Effector CD8-positive, alpha-beta T cell (primary cell): Measurements from ENCODE around the gene RNF182.
"Not testable (repeated sequence)": the region's sequence is repeated elsewhere in the genome, so short reads cannot be mapped to it uniquely, and the experiment has no call there.

Experiments used
- DNase-seq: peaks from one replicate; lab custom pipeline; 2025; lab: John Stamatoyannopoulos, UW

The RNF182 gene

DNA sequence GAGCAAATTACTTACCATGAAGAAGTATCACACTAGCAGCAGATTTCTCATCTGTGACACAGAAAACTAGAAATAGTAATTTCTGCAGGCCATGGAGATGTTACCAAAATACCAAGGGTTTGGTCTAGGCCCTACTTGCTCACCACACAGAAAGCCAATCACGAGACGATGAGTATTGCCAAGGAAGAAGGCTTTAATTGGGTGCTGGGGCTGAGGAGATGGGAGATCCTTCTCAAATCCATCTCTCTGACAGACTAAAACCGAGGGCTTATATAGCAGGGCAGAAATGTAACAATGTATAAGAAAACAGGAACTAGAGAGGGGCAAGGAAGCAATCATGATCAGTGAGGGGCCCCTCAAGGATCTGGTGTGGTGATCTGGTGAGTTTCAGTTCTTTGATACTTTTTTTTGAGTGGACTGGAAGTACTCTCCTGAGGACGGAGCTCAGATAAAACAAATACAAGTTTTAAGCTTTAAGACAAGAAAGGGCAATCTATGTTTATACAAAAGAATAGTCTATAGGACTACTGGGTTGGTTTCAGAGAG, 40.9 kb downstream of the RNF182 start:
- no peak for DNase-seq

DNA sequence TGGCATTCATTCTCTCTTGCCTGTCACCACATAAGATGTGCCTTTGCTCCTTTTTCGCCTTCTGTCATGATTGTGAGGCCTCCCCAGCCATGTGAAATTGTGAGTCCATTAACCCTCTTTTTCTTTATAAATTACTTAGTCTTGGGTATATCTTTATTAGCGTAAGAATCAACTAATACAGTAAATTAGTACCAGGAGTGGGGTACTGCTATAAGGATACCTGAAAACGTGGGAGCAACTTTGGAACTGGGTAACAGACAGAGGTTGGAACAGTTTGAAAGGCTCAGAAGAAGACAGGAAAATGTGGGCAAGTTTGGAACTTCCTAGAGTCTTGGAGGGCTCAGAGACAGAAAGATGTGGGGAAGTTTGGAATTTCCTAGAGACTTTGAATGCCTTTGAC, 46.6 kb downstream of the RNF182 start:
- DNase-seq, result no peak

DNA sequence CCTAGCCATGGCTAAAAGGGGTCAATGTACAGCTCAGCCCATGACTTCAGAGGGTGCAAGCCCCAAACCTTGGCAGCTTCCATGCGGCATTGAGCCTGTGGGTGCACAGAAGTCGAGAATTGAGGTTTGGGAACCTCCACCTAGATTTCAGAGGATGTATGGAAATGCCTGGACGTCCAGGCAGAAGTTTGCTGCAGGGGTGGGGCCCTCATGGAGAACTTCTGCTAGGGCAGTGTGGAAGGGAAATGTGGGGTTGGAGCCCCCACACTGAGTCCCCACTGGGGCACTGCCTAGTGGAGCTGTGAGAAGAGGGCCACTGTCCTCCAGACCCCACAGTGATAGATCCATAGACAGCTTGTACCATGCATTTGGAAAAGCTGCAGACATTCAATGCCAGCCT, 47.9 kb downstream of the RNF182 start:
- DNase-seq, result not testable (repeated sequence)

DNA sequence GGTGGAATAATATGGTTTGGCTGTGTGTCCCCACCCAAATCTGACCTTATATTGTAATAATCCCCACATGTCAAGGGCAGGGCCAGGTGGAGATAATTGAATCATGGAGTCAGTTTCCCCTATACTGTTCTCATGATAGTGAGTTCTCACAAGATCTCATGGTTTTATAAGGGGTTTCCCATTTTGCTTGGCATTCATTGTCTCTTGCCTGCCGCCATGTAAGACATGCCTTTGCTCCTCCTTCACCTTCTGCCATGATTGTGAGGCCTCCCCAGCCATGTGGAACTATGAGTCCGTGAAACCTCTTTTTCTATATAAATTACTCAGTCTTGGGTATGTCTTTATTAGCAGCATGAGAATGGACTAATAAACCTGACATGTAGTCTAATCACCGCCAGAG, 48.7 kb downstream of the RNF182 start:
- DNase-seq, result not testable (repeated sequence)

DNA sequence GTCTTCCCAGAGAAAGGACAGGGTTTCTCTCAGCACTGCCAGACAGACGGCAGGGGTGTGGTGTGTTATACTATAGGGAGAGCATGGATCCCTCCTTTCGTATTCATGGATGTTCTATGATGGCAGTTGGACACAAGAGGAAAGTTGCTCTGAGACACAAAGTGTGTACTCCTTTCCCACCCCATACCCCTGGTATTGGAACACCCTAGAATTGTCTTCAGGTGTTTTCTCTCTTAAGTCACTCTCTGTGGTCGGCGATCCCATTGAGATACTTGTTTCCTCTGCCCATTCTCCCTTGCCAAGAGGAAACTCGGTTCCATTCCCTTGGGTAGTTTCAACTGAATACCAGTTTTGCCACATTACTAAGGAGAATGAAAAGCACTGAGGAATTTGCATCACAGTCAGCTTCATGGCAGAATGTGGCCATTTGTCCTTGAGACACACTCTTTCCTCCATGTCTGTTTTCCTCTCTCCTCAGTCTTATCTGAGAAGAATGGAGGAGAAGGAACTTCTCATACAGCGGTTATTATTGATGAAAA, 53.4 kb downstream of the RNF182 start:
- no peak for DNase-seq

DNA sequence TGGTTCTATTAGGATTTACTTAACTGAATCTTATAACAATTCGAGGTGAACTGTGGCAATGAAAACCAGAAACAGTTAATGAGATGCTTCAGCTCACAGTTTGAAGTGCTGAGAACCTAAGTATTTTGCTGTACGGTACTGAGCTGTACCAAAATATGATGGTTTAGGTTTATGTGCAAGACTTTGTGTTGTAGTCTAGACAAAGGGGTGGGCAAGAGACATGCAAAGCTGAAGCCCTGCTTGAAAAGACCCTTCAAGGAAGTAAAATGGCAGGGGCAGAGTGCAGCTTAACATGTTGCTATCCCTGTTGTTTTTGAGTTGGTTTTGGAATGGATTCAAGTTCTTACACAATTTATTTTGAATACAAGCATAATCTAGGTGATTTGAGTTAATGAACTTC, 54.0 kb downstream of the RNF182 start:
- no peak for DNase-seq

DNA sequence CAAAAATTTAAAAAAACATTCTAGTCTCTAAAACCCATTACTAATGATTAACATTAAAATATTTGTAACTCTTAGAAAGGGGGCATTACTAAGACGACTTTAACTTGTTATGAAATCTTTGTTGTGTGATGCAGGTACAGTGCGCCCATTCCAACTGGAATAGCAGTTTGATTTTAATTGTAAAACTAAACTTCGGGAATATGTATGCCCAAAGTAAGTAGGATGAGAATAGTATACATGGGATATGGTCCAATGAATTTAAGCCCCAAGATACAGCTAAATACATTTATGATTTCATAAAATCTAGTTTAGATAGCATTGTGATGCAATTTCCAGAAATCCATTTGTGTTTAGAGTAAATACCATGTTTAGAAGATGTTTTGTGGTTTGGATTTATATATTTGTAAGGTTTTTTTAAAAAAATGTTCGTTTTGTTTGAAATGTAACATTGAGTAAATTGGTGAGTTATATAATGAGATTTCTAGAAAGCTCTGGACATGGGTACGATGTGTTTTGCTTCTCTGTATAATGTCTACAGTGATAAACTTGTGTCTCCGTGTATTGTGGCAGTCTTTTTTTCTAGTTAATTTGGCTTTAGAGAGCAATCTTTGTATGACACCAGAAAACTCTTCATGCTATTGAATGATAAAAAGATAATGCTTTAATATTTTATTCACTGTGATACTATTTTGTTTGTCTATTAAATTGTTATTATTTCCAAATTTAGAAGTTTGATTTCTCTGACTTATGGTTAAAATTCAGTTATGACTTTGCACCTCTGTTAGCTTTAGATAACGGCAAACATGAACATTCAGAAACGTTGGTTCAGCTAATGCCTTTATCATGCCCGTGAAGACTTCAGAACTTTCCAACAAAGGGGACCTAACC, 54.8 kb downstream of the RNF182 start:
- DNase-seq, result no peak

DNA sequence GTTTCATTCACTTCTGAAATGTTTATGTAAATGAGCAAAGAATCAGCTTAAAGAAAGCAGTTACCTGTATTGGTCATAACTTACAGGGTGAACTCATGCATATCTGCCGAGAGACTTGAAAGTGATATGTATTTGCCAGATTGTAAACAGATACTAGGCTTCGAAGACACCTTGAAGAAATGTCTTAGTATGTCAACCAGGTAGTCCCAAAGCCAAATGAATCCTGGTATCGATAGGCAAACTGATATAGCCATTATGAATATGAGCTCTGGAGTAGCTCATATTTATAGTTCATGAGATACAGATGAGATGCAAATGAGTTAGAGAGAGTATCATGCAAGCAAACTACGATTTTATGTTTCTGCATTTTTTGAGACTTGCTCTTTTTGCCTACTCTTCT, 55.8 kb downstream of the RNF182 start:
- DNase-seq, result no peak

DNA sequence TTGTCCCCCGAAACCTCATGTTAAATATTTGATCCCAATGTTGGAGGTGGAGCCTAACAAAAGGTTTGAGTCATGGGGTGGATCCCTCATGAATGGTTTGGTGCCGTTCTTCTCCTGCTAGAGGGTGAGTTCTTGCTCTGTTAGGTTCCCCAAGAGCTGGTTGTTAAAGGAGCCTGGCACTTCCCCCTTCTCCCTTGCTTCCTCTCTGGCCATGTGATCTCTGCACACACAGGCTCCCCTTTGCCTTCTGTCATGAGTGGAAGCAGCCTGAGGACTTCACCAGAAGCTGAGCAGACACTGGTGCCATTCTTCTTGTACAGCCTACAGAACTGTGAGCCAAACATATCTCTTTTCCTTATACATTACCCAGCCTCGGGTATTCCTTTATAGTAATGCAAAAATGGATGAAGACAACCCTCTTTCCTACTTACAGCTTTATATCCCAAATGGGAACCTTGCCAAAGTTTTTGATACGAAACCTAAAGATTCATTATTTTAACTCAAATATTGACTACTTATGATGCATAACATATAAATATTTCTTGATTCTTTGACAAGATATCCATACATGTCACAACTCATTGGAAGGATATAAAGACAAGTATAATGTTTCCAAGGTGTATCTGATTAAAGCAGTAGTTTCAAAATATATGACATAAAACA, 61.0 kb downstream of the RNF182 start:
- DNase-seq, result no peak

DNA sequence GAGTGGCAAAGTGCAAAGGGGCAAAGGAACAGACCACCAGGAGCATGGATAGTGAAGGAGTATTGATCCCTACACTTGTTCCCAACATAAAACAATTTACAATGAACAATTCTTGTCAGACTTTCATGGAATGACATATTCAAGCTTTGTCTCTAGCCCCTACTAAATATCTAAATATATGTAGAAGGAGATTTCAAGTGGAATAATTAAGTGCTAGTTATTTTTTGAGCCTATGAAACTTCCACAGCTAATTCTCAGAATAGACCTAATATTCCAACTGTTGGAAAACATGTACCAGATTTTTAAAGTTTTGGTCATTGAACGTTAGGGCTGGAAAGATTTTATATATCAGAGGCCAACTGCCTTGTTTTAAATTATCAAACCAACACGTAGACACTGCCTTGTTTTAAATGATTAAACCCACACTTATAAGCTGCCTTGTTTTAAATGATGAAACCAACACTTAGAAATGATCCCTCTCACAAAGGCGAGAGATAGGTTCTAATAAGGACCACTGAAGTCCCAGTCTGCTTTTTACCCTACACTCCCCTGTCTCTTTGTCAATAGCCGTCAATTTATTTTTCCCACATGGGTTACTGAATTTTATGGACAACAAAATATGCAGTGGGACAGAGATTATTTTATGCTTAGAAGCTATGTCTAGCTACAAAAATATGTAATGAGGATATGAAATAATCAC, 62.1 kb downstream of the RNF182 start:
- no peak for DNase-seq

DNA sequence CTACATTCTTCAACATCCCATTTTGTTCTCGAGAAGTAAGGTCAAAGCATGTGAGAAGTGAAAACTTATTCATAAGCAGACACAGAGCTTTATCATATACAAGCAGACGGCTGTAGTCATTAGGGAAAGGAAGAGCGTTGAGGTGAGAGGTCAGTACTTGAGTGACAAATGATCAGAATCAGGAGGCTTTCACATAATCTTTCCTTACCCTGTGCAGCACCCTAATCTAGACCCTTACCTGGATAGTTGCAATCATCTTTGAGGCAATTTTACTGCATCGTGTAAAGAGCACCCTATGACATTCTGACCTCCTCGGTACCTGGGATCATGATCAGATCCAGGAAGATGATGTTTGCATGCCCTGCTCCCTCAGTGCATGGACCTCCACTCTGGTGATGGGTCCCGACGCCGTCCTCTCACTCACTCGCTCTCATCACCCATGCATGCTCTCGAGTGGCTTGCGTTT, 62.7 kb downstream of the RNF182 start:
- no peak for DNase-seq

DNA sequence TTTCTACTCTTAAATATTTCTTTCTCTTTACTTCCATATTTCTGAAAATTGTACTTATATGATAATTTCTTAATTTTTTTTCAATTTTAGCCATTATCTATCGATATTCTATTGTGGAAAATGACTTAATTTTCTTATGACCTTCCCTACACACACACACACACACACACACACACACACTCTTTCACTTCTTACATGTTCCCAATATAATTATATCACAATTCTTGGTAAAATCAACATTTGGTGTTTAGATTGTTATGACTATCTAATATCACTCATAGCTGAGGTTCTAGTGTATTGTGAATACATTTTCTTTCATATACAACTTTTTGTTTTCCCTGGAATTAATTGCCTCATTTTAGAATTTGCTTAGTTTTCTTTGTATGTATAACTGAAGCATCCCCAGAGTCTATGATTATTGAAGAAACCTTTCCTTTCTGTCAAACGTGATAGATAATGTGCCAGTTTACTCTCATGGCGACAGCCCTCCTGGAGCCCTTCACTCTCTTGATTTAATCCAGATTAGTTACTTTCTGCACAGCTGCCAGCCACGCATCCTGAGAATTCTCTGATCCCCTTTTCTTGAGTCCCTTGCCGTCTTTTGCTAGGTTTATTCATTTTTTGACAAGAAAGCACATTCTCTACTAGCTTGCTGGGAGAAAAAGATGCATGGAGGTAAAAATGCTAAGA, 63.4 kb downstream of the RNF182 start:
- no peak for DNase-seq

DNA sequence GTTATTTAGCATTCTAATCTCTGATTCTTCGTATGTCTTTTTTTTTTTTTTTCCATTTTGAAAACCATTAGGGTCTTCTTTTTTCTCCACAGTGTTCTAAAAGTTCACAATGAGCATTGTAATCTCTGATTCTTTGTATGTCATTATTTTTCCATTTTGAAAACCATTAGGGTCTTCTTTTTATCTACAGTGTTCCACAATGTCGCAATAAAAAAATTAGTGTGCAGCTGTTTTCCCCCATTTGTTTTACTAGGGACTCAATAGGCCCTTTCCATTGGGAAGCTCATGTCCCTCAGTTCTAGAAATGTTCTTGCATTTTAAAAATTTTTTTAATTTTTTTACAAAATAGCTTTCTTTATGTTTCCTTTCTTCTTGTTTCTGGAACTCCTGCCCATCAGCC, 64.2 kb downstream of the RNF182 start:
- DNase-seq, result no peak

DNA sequence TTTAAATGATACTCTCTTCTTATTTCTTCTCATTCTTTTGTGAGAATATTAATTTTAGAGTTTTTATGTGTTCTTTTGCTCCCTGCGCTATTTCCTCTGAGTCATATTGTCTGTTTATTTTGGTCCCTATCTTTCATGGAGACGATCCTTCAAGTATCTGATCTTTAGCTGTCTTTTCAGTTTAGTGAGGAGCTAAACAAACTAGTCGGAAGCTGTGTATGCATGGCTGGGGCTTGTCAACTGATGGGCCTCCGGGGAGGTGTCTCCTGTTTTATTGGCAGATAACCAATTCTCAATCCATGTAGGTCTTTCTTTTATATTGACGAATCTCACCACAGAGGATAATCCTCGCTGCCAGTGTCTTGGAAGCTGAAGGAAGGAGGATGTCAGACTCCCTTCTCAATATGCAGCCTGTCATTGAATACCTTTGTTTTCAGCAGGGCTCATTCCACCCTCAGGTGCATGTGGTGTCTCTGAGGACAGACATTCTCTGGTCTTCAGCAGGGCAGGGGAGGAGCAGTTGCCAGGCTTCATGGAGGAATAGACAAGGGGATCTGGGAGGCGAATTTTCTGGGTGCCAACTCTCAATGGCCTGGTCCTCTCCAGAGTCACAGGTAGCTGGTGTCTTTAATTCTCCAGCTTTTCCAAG, 64.9 kb downstream of the RNF182 start:
- DNase-seq, result no peak

DNA sequence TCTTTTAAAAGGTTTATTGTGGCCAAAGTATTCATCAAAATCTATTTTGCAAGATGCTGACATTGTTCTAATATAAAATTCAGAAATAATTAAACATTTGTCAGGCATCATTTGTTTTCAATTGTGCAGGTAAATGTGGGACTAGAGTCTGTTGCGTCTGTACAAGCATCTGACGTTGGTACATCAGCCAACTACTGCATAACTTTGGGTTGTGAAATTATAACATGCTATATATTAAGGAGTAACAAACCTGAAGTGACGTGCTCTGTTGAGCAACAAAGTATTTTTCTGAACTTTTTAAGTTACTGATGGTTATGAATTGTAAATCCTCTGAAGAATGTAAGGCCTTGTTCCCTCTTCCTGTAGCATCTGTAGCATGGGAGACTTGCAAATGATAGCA, 66.0 kb downstream of the RNF182 start:
- DNase-seq, result no peak

DNA sequence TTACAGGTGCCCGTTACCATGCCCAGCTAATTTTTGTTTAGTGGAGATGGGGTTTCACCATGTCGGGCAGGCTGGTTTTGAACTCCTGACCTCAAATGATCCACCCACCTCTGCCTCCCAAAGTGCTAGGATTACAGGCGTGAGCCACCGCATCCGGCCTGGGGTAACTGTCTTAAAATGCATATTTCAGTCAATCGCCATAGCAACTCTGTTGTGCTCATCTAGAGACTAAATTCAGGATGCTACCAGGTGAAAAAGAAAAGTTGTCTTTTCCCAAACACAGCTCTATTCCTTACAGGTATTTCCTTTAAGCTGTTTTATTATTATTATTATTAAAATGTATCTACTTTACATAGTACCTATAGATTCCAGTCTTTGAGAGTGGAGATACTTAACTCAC, 66.6 kb downstream of the RNF182 start:
- DNase-seq, result no peak

DNA sequence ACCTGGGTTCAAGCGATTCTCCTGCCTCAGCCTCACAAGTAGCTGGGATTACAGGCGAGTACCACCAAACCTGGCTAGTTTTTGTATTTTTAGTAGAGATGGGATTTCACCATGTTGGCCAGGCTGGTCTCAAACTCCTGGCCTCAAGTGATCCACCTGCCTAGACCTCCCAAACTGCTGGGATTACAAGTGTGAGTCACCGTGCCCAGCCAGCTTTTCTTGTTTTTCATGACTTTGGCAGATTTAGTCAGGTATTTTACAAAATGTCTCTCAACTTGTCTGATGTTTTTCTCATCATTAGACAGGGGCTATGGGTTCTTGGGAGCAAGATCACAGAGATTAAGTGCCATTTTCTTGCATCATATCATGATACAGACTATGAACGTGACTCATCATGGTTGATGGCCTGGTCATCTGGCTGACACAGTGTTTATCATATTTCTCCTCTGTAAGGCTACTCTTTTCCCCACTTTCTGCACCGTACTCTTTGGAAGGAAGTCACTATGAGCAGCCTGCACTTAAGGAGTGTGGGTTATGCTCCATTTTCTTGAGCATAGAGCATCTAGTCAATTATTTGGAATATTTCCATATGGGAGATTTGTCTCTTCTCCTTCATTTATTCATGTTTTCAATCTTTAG, 67.8 kb downstream of the RNF182 start:
- no peak for DNase-seq

DNA sequence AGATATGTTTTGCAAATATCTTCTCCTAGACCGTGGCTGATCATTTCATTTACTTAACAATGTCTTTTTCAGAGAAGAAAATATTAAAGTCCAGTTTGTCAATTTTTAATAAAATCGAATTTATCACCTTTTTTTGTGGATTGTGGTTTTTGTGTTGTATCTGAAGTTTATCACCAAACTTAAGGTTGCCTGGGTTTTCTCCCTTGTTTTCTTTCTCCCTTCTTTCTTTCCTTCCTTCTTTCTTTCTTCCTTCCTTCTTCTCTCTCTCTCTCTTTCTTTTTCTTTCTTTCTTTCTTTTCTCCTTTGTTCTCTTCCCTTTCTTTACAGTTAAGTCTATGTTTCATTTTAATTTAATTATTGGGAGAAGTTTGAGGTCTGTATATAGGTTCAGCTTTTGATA, 68.7 kb downstream of the RNF182 start:
- DNase-seq, result no peak

DNA sequence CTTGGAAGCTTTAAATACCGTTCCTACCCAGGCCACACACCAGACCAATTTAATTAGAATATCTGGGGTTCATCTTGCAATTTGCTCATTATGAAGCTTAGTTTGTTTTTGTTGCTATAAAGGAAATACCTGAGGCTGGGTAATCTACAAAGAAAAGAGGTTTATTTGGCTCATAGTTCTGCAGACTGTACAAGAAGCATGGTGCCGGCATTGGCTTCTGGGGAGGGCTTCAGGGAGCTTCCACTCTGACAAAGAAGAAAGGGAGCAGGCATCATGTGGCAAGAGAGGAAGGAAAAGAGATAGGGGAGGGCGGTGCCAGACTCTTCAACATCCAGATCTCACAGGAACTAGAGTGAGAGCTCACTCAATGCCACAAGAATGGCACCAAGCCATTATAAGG, 73.6 kb downstream of the RNF182 start:
- DNase-seq, result no peak

DNA sequence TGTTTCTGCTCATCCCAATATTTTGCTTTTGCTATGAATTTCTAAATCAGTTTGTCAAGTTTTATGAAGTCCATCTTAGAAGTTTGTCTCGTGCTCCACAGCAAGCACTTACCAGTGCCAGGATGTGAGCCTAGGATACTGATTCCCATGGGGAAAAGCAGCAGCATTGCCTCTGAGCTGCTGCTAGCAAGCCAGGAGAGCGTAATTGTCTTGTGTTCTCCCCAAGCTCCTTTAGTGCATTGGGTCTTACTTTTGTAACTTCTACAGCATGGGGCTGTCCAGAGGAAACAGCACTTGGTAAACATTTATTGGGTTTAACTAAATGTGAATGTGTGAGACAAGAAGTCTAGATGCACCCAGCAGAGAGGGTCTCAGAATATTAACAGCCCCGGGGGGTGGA, 76.1 kb downstream of the RNF182 start:
- DNase-seq, result no peak
